ENCODE measurements around the gene MLLT3.
A peak's percentile ranks its signal among the peaks of the same experiment; 100 is the strongest.

Gene MLLT3

GRCh38 chr9:20320921-20321320 lies 301.4 kb downstream of the MLLT3 start:
- Histone ChIP-seq H3K9me2 (replicated peaks; ENCODE audit: low read depth, low read length) (no peaks in the 10 kb centered on the region), H3K36me3 (ENCODE audit: insufficient read depth, low read length) (no peaks in the 10 kb centered on the region), H2AFZ (ENCODE audit: low read length) (0 out of 2 replicates have a peak overlapping the region, but pooled peaks have one; percentile 38), H3F3A (ENCODE audit: low read depth) (no peaks in the 10 kb centered on the region), H3K9ac (ENCODE audit: low read depth, low read length, poor library complexity, severe bottlenecking) (no peak overlapping the region), H3K4me1 (ENCODE audit: insufficient read depth, low read length, poor library complexity, severe bottlenecking) (no peaks in the 10 kb centered on the region), H3K9me3 (ENCODE audit: insufficient read depth, low read depth, low read length) (no peaks in the 10 kb centered on the region), H4K20me1 (ENCODE audit: insufficient read depth, low read length, poor library complexity, severe bottlenecking) (no peaks in the 10 kb centered on the region), H3K4me3 (ENCODE audit: low read length, poor library complexity, severe bottlenecking) (no peak overlapping the region), H3K27me3 (ENCODE audit: insufficient read depth, low read length, poor library complexity, severe bottlenecking) (no peaks in the 10 kb centered on the region), H3K79me2 (ENCODE audit: insufficient read depth, low read length) (no peaks in the 10 kb centered on the region), H3K4me2 (ENCODE audit: low read depth, low read length, poor library complexity, severe bottlenecking) (no peak overlapping the region)
- TF ChIP-seq, protein P1, sequence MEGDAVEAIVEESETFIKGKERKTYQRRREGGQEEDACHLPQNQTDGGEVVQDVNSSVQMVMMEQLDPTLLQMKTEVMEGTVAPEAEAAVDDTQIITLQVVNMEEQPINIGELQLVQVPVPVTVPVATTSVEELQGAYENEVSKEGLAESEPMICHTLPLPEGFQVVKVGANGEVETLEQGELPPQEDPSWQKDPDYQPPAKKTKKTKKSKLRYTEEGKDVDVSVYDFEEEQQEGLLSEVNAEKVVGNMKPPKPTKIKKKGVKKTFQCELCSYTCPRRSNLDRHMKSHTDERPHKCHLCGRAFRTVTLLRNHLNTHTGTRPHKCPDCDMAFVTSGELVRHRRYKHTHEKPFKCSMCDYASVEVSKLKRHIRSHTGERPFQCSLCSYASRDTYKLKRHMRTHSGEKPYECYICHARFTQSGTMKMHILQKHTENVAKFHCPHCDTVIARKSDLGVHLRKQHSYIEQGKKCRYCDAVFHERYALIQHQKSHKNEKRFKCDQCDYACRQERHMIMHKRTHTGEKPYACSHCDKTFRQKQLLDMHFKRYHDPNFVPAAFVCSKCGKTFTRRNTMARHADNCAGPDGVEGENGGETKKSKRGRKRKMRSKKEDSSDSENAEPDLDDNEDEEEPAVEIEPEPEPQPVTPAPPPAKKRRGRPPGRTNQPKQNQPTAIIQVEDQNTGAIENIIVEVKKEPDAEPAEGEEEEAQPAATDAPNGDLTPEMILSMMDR (conservative IDR thresholded peaks at IDR 0.05; ENCODE audit: low read length) = no peak
- TF ChIP-seq EZH2phosphoT487 (IDR thresholded peaks at IDR 0.05; ENCODE audit: borderline replicate concordance) = no peak

DNA sequence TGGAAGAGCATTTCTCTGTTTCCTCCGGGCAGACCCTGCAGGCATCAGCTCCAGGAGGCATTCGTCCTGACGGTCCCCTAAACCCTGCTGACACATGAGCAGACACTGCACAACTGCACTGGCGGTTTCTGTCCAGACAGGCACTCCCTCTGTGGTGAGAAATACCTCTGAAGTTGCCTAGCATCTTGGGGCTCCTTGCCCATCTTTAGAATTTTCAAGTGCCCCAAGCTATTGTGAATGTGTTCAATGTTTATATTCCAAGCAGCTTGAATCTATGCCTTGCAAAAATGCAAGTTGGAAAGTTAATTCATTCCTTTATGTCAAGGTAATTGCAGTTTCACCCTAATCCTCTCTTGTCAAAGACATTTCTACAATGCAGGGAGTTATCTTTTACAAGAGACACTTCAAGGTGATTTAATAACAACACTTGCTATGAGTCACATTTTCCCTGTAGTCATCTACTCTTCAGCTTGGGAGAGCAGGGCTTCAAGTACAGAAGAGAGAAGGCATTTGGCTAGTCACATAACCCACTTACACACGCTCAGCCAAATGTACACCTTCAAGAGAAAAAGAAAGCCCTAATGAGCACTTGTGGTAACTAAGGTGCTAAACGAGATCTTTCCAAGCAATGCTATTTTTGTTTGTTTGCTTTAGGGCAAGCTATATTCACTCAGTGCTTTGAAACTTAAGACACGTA lies 302.5 kb downstream of the MLLT3 start:
- Histone ChIP-seq H3K9me2 (replicated peaks; ENCODE audit: low read depth, low read length) (no peaks in the 10 kb centered on the region), H3F3A (ENCODE audit: low read depth) (no peaks in the 10 kb centered on the region), H3K79me2 (ENCODE audit: insufficient read depth, low read length) (no peaks in the 10 kb centered on the region), H3K9me3 (ENCODE audit: insufficient read depth, low read depth, low read length) (no peaks in the 10 kb centered on the region), H4K20me1 (ENCODE audit: insufficient read depth, low read length, poor library complexity, severe bottlenecking) (no peaks in the 10 kb centered on the region), H3K36me3 (ENCODE audit: insufficient read depth, low read length) (no peaks in the 10 kb centered on the region), H3K27me3 (ENCODE audit: insufficient read depth, low read length, poor library complexity, severe bottlenecking) (no peaks in the 10 kb centered on the region), H3K9ac (ENCODE audit: low read depth, low read length, poor library complexity, severe bottlenecking) (no peak overlapping the region), H3K4me2 (ENCODE audit: low read depth, low read length, poor library complexity, severe bottlenecking) (no peak overlapping the region), H2AFZ (ENCODE audit: low read length) (no peak overlapping the region), H3K4me3 (ENCODE audit: low read length, poor library complexity, severe bottlenecking) (no peak overlapping the region), H3K4me1 (ENCODE audit: insufficient read depth, low read length, poor library complexity, severe bottlenecking) (peaks cover 1% of the 10 kb centered on the region)
- TF ChIP-seq, protein P1 (conservative IDR thresholded peaks at IDR 0.05; ENCODE audit: low read length) = no peak
- TF ChIP-seq EZH2phosphoT487 (IDR thresholded peaks at IDR 0.05; ENCODE audit: borderline replicate concordance) = no peak

GRCh38 chr9:20319241-20319640 lies 303.1 kb downstream of the MLLT3 start:
- no peak overlapping the region for H2AFZ ChIP-seq (ENCODE audit: low read length)
- H3K9me2 ChIP-seq (replicated peaks; ENCODE audit: low read depth, low read length) = no peaks in the 10 kb centered on the region
- no peaks in the 10 kb centered on the region for H4K20me1 ChIP-seq (ENCODE audit: insufficient read depth, low read length, poor library complexity, severe bottlenecking)
- no peak overlapping the region for H3K4me3 ChIP-seq (ENCODE audit: low read length, poor library complexity, severe bottlenecking)
- no peaks in the 10 kb centered on the region for H3K36me3 ChIP-seq (ENCODE audit: insufficient read depth, low read length)
- no peak overlapping the region for H3K4me2 ChIP-seq (ENCODE audit: low read depth, low read length, poor library complexity, severe bottlenecking)
- no peaks in the 10 kb centered on the region for H3F3A ChIP-seq (ENCODE audit: low read depth)
- no peaks in the 10 kb centered on the region for H3K9me3 ChIP-seq (ENCODE audit: insufficient read depth, low read depth, low read length)
- H3K27me3 ChIP-seq (ENCODE audit: insufficient read depth, low read length, poor library complexity, severe bottlenecking) = no peaks in the 10 kb centered on the region
- no peaks in the 10 kb centered on the region for H3K79me2 ChIP-seq (ENCODE audit: insufficient read depth, low read length)
- no peak overlapping the region for H3K9ac ChIP-seq (ENCODE audit: low read depth, low read length, poor library complexity, severe bottlenecking)
- peaks cover 4% of the 10 kb centered on the region for H3K4me1 ChIP-seq (ENCODE audit: insufficient read depth, low read length, poor library complexity, severe bottlenecking)
- TF ChIP-seq EZH2phosphoT487 (IDR thresholded peaks at IDR 0.05; ENCODE audit: borderline replicate concordance) = no peak
- TF ChIP-seq, protein P1 (conservative IDR thresholded peaks at IDR 0.05; ENCODE audit: low read length) = no peak

Measured in Loucy (cell line).